GM04504 (cell line): Measurements from ENCODE around the gene ARL6IP5.

Experiments
- DNase-seq: peaks from one replicate; pipeline ENCODE4 v3.0.0-alpha.2; 2012; ENCODE audit warnings: low read depth

ARL6IP5 gene

DNA sequence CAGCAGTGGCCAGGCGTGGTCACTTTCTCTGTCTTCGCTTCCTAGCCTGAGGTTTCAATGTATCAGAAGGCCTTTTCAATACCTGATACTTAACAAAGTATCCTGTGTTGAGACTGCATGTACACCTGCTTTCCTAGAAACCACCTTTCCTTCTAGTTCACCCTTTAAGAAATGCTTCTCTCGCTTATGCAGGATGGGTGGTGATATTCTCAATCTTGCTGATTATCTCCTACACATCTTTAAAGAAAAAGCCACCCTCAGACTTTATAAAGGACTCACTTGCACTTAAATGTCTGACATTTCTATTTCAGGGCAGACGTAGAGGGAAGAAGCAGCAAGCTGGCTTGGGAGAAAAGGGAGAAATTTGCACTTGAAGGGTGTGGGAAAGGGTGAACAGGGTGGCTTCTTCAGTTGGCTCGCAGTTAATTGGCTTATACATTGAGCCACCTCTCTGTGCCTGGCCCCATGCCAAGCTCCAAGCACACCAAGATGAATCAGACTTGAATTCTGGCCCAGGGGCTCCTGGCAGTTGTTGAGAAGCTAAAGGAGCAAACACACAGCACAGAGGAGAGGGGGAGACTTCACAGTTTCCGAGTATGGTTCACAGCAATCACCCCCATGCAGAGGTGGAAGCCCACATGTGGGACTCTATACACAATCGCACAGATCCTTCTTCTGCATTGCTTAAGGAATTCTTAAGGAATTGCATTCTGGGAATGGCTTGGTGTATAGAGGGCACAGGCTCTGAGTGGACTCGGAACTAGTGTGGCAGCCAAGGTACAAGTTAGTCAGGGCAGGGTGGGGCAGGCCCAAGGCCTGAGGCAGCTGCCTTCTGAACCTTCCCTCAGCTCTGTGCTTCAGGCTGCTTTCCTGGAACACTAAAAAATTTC, 1.3 kb downstream of the ARL6IP5 start:
- DNase-seq: peak; percentile 83

DNA sequence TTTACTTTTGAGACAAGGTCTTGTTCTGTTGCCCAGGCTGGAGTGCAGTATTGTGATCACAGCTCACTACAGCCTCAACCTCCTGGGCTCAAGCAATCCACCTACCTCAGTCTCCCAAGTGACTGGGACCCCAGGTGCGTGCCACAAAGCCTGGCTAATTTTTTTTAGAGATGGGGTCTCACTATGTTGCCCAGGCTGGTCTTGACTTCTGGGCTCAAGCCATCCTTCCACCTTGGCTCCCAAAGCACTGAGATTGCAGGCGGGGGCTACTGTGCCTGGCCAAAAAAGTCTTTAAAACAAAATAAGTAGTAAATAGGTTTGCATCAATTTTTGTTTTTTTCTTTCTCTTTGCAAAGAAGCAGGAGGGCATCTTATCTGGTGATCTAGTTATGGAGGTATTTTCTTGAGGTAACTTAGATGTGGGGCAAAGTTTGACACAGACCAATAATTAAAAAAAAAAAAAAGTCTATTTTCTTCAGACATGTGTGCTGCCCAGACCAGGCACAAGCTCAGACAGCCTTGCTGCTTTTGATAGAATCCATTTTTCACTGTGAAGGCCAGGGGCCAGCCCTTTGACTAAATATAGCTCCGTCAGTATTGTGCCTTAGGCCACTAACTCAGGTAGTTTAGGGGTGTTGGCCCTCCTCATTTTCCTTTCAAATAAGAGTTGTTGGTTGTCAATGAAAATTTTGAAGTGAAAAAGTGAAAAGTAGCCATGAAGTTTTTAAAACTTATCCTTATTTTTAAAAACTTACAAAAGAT, 2.5 kb downstream of the ARL6IP5 start:
- DNase-seq: no peak

DNA sequence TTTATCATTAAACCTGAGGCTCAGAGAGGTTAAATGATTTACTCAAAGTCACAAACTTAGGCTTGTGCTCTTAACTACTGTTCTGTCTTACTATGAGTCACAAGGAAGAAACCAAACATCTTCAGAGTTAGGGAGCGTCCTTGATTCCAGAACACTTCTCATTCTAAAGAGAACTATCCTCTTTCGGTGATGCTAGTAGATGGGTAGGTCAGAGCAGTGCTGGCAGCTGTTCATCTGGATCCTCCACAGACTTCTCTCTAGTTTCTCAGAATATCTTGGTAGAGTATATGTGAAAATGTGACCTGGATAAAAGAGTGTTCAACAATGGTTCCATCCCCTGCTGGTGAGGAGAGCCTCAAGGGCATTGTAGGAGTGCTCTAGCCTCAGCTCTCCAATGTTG, 3.3 kb downstream of the ARL6IP5 start:
- DNase-seq: no peak

DNA sequence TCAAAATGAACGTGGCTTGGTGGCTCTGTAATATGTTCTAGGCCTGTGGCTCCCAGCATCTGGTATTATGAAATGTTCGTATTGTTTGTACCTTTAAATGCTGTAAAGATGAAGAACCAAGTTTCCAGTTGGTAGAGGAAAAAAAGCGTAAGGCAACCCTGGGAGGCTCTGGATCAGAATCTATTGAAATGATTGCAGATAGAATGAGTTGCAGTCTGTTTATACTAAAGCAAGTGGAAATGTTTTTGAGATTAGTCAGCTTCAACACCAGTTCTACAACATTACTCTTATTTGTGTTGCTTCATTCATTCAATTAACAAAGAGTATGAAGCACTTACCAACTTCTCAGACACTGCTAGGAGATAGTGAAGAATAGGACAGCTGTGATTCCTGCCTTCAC, 5.3 kb downstream of the ARL6IP5 start:
- DNase-seq: peak; percentile 61

DNA sequence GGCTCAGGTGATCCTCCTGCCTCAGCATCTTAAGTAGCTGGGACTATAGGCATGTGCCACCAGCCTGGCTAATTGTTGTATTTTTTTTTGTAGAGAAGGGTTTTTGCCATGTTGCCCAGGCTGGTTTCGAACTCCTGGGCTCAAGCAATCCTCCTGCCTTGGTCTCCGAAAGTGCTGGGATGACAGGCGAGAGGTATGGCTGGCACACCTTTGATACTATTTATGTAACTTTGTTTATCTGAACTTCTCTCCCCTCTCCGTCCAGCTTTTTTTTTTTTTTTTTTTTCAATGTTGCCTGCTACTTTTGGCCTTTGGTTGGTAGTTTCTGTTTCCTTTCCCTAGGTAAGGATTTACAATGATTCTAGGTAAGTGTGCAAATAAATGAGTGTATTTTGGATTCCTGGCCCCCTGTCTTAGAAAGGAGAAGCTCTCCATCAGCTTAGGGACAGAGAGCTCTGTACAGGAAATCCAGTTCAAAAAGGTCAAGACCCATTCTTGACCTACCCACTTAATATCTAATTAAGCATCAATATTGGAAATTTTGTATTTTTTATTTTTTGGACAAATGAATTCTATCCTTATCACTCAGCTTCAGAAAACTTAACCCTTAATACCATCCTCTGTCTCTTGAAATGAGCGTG, 6.8 kb downstream of the ARL6IP5 start:
- no peak for DNase-seq

DNA sequence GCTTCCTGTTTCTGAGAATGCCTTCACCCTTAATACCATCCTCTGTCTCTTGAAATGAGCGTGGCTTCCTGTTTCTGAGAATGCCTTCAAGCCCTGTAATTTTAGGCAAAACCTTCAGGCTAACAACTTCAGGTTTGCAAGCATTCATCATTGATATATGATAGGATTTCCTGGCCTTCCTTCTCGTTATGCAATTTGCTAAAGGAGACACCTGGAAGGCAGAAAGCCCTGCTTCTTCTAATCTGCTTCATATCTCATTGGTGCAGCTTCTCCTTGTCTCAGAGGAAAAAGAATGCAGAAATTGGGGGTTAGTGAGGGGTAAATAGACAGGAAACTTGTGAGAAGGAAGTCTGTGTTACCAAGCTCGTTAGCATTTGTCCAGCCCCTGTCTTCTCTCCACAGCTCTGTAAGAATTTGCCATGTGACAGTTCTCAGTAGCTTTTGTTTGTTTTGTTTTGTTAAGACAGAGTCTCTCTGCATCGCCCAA, 7.3 kb downstream of the ARL6IP5 start:
- DNase-seq: no peak

DNA sequence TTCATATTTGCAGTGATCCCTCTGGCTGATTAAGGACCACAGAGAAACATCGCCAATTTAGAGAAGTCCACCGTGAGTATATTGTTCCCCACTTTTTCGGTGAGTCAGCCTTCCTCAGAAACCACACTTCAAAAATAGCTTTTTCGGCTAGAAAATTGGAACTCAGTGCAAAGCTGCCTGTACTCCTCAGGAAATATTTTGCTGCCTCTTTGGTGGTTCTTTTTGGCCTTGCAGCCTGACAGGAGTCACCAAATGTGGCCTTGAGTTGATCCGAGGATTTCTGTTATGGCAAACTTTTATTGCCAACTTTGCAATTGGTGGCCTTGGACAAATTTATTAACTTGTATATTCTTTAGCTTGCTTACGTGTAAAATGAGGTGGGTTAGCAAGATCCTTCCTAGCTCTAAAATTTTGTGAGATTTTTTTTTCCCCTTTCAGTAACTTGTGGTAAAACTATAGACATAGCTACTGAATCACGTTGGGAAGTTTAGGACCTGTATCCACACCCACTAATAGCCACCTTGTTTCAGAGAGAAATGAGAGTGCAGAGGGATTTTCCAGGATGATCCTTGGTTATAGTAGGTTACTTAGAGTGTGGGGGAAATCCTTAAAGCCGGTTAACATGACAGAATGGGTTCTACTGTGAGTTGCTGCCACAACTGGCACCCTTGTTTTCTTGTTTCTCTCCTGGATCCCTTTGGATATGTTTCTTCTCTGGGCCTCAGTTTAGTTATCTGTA, 9.9 kb downstream of the ARL6IP5 start:
- no peak for DNase-seq

DNA sequence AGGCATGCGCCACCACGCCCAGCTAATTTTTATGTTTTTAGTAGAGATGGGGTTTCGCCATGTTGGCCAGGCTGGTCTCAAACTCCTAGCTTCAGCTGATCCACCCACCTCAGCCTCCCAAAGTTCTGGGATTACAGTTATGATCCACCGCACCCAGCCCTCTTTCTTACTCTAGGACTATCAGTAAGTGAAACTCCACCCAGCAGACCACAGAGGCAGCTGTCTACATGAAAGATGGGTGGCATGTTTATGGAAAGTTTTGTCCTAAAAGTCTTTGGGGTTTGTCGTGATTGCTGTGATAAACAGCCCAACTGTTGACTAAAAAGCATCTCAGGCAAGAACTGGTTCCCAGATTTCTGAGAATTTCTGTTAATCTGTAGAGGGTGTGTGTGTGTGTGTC, 10.9 kb downstream of the ARL6IP5 start:
- DNase-seq: no peak

DNA sequence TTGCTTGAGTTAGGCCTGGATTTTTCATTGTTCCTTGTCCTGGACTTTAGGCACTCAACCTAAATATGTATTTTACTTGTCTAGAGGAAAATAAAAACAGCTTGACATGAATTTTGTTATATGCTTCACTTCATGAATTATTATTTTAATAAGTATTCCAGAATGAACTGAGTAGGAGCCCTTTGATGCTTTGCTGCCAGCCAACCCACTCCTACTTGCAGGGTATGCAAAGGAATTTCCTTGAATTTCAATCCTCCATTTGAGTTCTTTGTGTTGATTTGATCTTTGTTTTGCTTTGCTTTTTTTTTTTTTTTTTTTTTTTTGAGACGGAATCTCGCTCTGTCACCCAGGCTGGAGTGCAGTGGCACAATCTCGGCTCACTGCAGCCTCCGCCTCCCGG, 11.6 kb downstream of the ARL6IP5 start:
- no peak for DNase-seq

DNA sequence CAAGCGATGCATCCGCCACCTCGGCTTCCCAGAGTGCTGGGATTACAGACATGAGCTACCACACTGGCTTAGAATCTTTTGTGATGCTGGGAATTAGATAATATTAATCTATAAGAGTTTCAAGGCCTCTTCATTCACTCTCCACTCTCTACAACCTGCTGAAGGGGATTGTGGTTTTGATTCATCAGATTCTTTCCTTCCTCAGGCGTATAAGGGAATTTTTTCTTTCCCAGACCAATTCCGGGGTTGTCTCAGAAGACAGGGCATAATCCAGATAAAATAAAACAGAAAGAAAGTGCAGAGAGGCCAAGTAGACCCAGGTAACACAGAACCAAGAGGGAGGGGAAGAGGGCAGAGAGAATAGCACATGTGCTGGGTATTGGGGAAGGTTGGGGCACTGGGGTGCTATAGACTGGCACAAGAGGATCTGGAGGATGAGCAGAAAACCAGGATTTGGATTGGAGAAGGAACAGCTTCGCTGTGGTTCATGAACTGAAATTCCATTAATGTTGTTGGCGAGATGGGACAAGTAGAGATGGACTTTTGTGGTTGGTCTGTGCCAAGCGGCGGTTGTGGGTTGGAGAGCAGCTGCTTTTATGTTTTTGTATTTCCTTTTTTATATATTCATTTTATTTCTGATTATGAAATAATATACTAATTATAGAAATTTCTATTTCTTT, 12.8 kb downstream of the ARL6IP5 start:
- DNase-seq: no peak

DNA sequence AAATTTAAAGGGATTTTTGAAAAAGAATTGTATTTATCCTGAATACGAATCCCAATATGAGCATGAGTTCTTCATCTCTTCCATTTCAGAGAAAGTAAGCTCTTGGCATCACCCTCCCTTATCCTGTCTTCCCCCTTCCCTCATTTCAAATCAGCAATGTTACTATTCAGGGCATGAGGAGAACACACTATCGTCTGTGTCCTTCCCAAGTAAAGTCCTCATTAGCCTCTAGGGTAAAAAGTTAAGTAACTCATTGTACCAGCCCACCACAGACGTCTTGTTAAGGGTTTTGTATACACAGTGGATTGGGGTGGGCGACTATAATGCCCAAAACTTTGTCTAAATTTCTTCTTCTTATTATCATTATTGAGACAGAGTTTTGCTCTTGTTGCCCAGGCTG, 14.8 kb downstream of the ARL6IP5 start:
- no peak for DNase-seq

DNA sequence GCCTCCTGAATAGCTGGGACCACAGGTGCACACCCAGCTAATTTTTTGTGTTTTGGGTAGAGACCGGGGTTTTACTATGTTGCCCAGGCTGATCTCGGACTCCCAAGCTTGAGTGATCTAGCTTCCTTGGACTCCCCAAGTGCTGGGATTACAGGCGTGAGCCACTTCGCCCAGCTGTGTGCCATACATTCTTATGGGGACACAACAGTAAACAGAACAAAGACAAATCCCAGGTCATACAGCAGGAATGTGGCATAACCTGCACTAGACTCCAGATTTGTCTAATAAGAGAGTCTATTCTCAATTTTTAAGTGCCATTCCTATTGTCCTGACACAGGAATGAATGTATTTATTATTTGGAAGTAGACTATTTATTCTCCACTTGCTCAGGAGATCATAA, 17.6 kb downstream of the ARL6IP5 start:
- DNase-seq: no peak

DNA sequence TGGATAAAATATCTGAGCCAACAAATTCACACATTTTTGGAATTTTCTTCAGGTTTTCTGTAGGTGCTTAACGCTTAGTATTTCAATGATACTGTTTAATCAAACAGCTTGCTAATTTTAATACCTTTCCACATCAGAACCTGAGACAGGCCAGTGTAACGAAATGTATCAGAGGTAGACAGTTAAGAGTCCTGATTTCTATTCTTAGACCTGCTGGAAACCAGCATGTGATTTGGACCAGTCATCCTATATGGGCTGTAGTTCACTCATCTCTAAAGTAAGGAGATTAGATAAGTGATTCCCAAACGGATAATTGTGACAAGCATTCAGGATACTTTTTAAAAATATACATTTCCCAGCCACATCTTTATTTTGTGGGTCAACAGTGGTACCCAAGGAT, 18.4 kb downstream of the ARL6IP5 start:
- no peak for DNase-seq

DNA sequence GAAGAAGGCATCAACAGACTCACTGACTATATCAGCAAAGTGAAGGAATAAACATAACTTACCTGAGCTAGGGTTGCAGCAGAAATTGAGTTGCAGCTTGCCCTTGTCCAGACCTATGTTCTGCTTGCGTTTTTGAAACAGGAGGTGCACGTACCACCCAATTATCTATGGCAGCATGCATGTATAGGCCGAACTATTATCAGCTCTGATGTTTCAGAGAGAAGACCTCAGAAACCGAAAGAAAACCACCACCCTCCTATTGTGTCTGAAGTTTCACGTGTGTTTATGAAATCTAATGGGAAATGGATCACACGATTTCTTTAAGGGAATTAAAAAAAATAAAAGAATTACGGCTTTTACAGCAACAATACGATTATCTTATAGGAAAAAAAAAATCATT, 19.8 kb downstream of the ARL6IP5 start:
- DNase-seq: no peak

DNA sequence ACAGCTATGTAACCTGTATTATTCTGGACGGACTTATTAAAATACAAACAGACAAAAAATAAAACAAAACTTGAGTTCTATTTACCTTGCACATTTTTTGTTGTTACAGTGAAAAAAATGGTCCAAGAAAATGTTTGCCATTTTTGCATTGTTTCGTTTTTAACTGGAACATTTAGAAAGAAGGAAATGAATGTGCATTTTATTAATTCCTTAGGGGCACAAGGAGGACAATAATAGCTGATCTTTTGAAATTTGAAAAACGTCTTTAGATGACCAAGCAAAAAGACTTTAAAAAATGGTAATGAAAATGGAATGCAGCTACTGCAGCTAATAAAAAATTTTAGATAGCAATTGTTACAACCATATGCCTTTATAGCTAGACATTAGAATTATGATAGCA, 20.6 kb downstream of the ARL6IP5 start:
- DNase-seq: no peak

DNA sequence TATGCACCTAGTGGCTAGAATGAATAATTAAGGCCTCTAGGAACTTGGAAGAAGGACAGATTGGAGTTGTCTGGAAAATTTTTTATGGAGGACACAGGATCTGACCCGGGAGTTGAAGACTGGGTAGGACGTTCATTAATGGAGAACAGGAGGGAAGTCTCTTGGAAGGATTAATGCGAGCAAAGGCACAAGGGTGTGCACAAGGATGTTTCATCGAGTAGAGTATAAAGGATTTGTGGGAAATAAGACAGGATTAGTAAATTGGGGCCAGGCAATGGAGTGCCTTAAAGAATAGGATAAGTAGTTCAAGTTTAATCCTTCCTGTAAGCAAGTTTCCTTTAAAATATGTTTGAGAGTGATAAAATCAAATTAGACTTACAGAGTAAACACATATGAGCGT, 23.1 kb downstream of the ARL6IP5 start:
- no peak for DNase-seq

DNA sequence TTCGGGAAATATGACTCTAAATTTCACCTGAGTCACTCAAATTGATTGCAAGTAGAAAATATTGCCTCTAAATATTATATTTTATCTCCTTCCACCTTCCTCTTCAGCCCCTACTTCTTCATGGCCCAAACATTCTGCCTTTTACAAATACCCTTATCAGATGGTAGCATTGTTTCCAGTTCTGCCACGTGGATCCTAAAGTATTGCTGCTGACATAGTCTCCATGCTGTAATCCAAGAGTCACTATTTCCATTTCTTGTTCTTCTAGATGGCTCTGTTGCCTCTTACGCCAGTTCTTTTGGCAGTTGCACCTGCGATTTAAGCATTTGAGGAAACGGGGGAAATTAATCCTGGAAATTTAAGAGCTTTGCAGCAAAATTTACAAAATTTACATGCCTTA, 24.1 kb downstream of the ARL6IP5 start:
- no peak for DNase-seq

DNA sequence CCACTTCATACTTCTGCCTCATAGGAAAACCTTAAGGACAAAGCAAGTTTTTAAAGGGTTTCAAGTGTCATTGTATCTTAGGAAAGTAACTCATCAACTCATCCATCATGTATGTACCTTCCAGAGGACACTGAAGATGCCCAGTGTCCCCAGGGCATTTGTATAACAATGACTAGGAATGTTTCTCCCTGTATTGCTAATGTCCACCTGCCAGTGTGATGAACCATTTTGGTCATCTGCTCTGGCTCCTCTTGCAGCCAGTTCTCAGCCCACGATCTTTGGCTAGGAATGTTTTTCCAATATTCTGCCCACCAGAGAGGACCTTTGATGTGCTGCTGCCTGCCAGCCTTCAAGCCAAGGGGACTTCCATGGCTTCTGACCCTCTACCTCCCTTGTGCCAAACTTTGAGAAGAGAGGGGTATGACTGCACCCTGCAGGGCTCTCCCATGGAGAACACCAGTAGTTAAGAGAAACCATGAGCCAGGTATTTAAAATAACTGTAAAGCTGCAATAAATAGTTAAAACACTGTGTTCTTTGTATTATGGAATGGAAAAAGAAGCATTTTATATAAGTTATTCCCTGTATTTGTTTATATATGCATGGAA, 26.3 kb downstream of the ARL6IP5 start:
- no peak for DNase-seq

DNA sequence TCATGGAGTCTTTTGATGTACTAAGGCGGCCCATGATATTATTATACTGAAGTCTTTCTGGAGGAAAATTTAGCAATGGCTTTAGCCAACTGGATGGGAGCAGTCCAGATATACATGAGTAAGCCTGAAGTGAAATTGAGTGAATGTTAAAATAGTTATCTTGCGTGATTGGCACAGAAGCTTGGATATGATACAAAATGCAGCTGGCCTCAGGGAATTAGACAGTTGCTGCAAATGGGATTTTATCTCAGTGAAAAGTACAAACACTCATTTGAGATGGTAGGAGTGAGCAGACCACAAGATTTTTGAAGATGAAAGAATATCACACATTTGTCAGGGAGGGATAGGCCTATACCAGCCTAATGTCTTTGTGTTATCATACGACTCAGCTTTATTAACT, 28.8 kb downstream of the ARL6IP5 start:
- DNase-seq: no peak

DNA sequence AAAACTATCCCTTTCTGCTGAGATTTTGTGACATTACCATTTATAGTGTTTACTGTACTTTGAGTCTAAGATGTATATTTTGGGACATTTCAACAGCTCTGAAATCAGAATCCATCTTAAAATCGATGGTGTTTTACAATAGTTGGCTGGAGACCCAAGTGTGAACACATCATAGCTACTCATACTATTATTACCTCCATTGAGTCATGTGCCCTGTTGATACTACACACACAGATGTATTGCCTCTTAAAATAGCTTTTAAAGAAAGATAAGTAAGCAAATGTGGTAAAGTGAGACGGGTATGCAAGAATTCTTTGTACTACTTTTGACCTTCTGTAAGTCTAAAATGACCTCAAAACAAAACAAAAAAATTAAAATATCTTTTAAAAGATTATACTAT, 31.0 kb downstream of the ARL6IP5 start:
- DNase-seq: no peak

DNA sequence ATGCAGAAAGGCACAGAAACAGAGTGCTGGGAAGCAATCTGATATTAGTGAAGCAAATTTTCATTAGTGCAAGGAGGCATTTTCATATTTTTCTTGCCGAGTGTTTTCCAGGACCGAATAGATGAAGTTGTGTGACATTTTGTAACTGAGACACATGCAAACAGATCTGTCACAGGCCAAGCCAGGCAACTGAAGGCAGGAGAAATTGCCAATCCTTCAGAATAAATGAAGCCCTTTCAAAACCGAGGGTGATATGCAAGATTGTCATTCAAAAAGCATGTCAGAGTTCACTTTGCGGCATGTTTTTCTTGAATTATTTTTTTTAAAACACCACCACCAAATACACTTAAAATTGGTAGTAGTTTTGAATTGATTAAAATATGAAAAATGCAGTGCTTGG, 31.4 kb downstream of the ARL6IP5 start:
- no peak for DNase-seq
